Neural cell (in vitro differentiated cells): ENCODE data around the gene BBS12. TPM values are rescaled to one million over a fixed set of nuclear protein-coding genes. Genes with fewer than 3 reads are reported as not detected.

ENCODE experiments used
- H2AFZ ChIP-seq: fragments of 200-600, 300-800 bp; sonication (generic), shearing (Covaris generic); 2 replicates; pipeline ENCODE4 v1.6.0; 2014; ENCODE audit warnings: low read depth, mild to moderate bottlenecking, antibody characterized with exemption, low read length, moderate library complexity
- H3F3A ChIP-seq: fragments of 200-600 bp; shearing (Covaris generic); 2 replicates; pipeline ENCODE4 v1.6.1; 2016; ENCODE audit warnings: mild to moderate bottlenecking, moderate library complexity, mixed read lengths, antibody characterized with exemption, low read length; ENCODE audit not compliant: insufficient read depth, poor library complexity, severe bottlenecking
- H3K27ac ChIP-seq: fragments of 200-600, 300-800 bp; sonication (generic), shearing (Covaris generic); 2 replicates; pipeline ENCODE4 v1.5.1; 2014; ENCODE audit warnings: mild to moderate bottlenecking, low read length, moderate library complexity
- H3K27me3 ChIP-seq: fragments of 300-800, 200-600 bp; sonication (generic), shearing (Covaris generic); 2 replicates; pipeline ENCODE4 v1.6.0; 2014; ENCODE audit warnings: mild to moderate bottlenecking, low read depth, low read length, moderate library complexity; ENCODE audit not compliant: insufficient read depth
- H3K36me3 ChIP-seq: fragments of 300-800, 200-600 bp; sonication (generic), shearing (Covaris generic); 2 replicates; pipeline ENCODE4 v1.5.1; 2014; ENCODE audit warnings: mild to moderate bottlenecking, antibody characterized with exemption, low read length, moderate library complexity; ENCODE audit not compliant: insufficient read depth
- H3K4me2 ChIP-seq: fragments of 300-800, 200-600 bp; sonication (generic), shearing (Covaris generic); 2 replicates; pipeline ENCODE4 v1.6.0; 2014; ENCODE audit warnings: mild to moderate bottlenecking, low read length
- H3K4me3 ChIP-seq: fragments of 300-800, 200-600 bp; sonication (generic), shearing (Covaris generic); 2 replicates; pipeline ENCODE4 v1.5.1; 2014; ENCODE audit warnings: mild to moderate bottlenecking, low read length, moderate library complexity
- H3K79me2 ChIP-seq: fragments of 200-600 bp; shearing (Covaris generic); replicated peaks from 2 replicates; pipeline ENCODE4 v1.6.0; 2014; ENCODE audit warnings: mild to moderate bottlenecking, low read length, moderate library complexity; ENCODE audit not compliant: insufficient read depth
- H3K9ac ChIP-seq: fragments of 300-800, 200-600 bp; sonication (generic), shearing (Covaris generic); 2 replicates; pipeline ENCODE4 v1.6.1; 2016; ENCODE audit warnings: mild to moderate bottlenecking, low read length, mixed read lengths
- H3K9me2 ChIP-seq: fragments of 200-600 bp; shearing (Covaris generic); 2 replicates; pipeline ENCODE4 v1.6.1; 2016; ENCODE audit warnings: mild to moderate bottlenecking, low read length, mixed read lengths; ENCODE audit not compliant: insufficient read depth
- H3K9me3 ChIP-seq: fragments of 200-600, 300-800 bp; sonication (generic), shearing (Covaris generic); 2 replicates; pipeline ENCODE4 v1.6.1; 2016; ENCODE audit warnings: mild to moderate bottlenecking, mixed run types, low read length, moderate library complexity, mixed read lengths
- H4K20me1 ChIP-seq: fragments of 200-600 bp; shearing (Covaris generic); 2 replicates; pipeline ENCODE4 v1.6.1; 2016; ENCODE audit warnings: mild to moderate bottlenecking, mixed run types; ENCODE audit not compliant: insufficient read depth
- CTCF ChIP-seq: fragments of 450-650 bp; IDR thresholded peaks from 2 replicates; pipeline ENCODE4 v1.5.1; 2014; ENCODE audit warnings: antibody characterized with exemption, mild to moderate bottlenecking, moderate library complexity; ENCODE audit not compliant: poor library complexity, severe bottlenecking
- EP300 ChIP-seq: fragments of 450-650 bp; conservative IDR thresholded peaks from 2 replicates; pipeline ENCODE4 v1.6.1; 2014; ENCODE audit warnings: antibody characterized with exemption, mild to moderate bottlenecking, moderate library complexity; ENCODE audit not compliant: poor library complexity, severe bottlenecking
- EZH2 ChIP-seq: fragments of 200-600, 300-800 bp; shearing (Covaris generic), sonication (generic); IDR thresholded peaks from 2 replicates; pipeline ENCODE4 v1.6.1; 2014; ENCODE audit warnings: antibody characterized with exemption, low read length, borderline replicate concordance, mild to moderate bottlenecking; ENCODE audit not compliant: insufficient read depth, poor library complexity, severe bottlenecking
- MXI1 ChIP-seq: fragments of 450-650 bp; conservative IDR thresholded peaks from 2 replicates; pipeline ENCODE4 v1.6.1; 2014; ENCODE audit warnings: antibody characterized with exemption, mild to moderate bottlenecking; ENCODE audit not compliant: poor library complexity, severe bottlenecking
- POLR2AphosphoS5 ChIP-seq: IDR thresholded peaks from 2 replicates; pipeline ENCODE4 v1.6.1; 2012
- RAD21 ChIP-seq: fragments of 450-650 bp; conservative IDR thresholded peaks from 2 replicates; pipeline ENCODE4 v1.6.1; 2014; ENCODE audit warnings: antibody characterized with exemption, mild to moderate bottlenecking, moderate library complexity
- REST ChIP-seq: IDR thresholded peaks from 2 replicates; pipeline ENCODE4 v1.6.1; 2012; ENCODE audit warnings: borderline replicate concordance
- SMC3 ChIP-seq: fragments of 450-650 bp; conservative IDR thresholded peaks from 2 replicates; pipeline ENCODE4 v1.6.1; 2014; ENCODE audit warnings: antibody characterized with exemption, mild to moderate bottlenecking, moderate library complexity; ENCODE audit not compliant: poor library complexity
- TAF1 ChIP-seq: IDR thresholded peaks from 2 replicates; pipeline ENCODE4 v1.6.1; 2012; ENCODE audit warnings: low read depth
- polyA minus RNA-seq: library from RNA; depleted of rRNA, polyadenylated mRNA; stranded (reverse); fragments of >200 nt; gene quantifications from 2 replicates; pipeline ENCODE4 v1.2.3, GENCODE V29; 2014
- polyA plus RNA-seq: library from polyadenylated mRNA; depleted of rRNA; stranded (reverse); fragments of >200 nt; gene quantifications from 2 replicates; pipeline ENCODE4 v1.2.3, GENCODE V29; 2014

Gene BBS12
- 3.7 TPM in 2 replicates for polyA plus RNA-seq
- polyA minus RNA-seq = 12.4 and 15.0 TPM in 2 replicates

- Histone ChIP-seq H3K9me2 (no peaks in the 10 kb centered on the region), H3K27ac (peak within 1 kb of the TSS; percentile 73), H4K20me1 (no peaks in the 10 kb centered on the region), H3K27me3 (no peaks in the 10 kb centered on the region), H3K9ac (peak within 1 kb of the TSS; percentile 77), H3K79me2 (peaks cover 6% of the 10 kb centered on the region), H3K4me2 (peak within 1 kb of the TSS; percentile 87), H2AFZ (peak within 1 kb of the TSS; percentile 59), H3K36me3 (peaks cover 4% of the 10 kb centered on the region), H3F3A (no peaks in the 10 kb centered on the region), H3K4me3 (peak within 1 kb of the TSS; percentile 81), H3K9me3 (no peaks in the 10 kb centered on the region)
- TF ChIP-seq SMC3 (peak; percentile 49), RAD21 (peak; percentile 41), CTCF (peak; percentile 68), EZH2 (no peak), EP300 (peak; percentile 31), MXI1 (peak; percentile 88), TAF1 (peak; percentile 7), REST (peak; percentile 43), POLR2AphosphoS5 (peak; percentile 61)
These were observed at the start of gene BBS12 for GRCh38 chr4:122732329-122733026. BBS12 (plus strand) TSS chr4:122732704; CDS start chr4:122741893, 9,189 bp downstream.

GRCh38 chr4:122686691-122687090 is 45.8 kb upstream of the BBS12 start:
- H3K36me3 ChIP-seq = no peaks in the 10 kb centered on the region
- no peaks in the 10 kb centered on the region for H3K9me3 ChIP-seq
- peak overlapping the region; percentile 93 for H3K27ac ChIP-seq
- H3F3A ChIP-seq = no peaks in the 10 kb centered on the region
- H3K27me3 ChIP-seq = no peaks in the 10 kb centered on the region
- peak overlapping the region; percentile 39 for H3K4me3 ChIP-seq
- H4K20me1 ChIP-seq = no peaks in the 10 kb centered on the region
- no peak for TF ChIP-seq EP300
- no peak for TF ChIP-seq EZH2
- TF ChIP-seq CTCF = no peak
- TF ChIP-seq POLR2AphosphoS5 = no peak
- TF ChIP-seq TAF1 = no peak
- TF ChIP-seq MXI1 = no peak
- no peak for TF ChIP-seq RAD21
- TF ChIP-seq SMC3 = no peak
- TF ChIP-seq REST = no peak
- no peaks in the 10 kb centered on the region for H3K9me2 ChIP-seq
- no peak overlapping the region for H2AFZ ChIP-seq
- peak overlapping the region; percentile 66 for H3K4me2 ChIP-seq
- no peaks in the 10 kb centered on the region for H3K79me2 ChIP-seq
- peak overlapping the region; percentile 55 for H3K9ac ChIP-seq
